ENCODE data around the gene FAM110D.

Gene FAM110D

GRCh38 chr1:26166719-26167281, 7.9 kb downstream of the FAM110D start:
- H3K36me3 ChIP-seq (ENCODE audit: control insufficient read depth, insufficient read depth, low read length): no peaks in the 10 kb centered on the region
- H3K9me3 ChIP-seq (ENCODE audit: control insufficient read depth, low read length): no peaks in the 10 kb centered on the region
- H3K4me1 ChIP-seq (ENCODE audit: control insufficient read depth, insufficient read depth, low read length, poor library complexity, severe bottlenecking): peaks cover 22% of the 10 kb centered on the region
- no peak overlapping the region for H3K4me3 ChIP-seq (ENCODE audit: extremely low read depth, insufficient read depth, low read length, poor library complexity, severe bottlenecking)
- 79 to 93% methylated on average over 2 to 4 of the region's 4 CpGs for WGBS, 2 experiments (ENCODE audit: insufficient coverage in 2 of 2)
- no peak overlapping the region for H3K27ac ChIP-seq (ENCODE audit: low read depth, low read length, severe bottlenecking)

GRCh38 chr1:26168410-26169197, 9.7 kb downstream of the FAM110D start, which contains the start of gene C1orf232:
Gene C1orf232 (minus strand): TSS chr1:26168963. CDS start chr1:26168499, 464 bp downstream.
- H3K4me3 ChIP-seq (ENCODE audit: extremely low read depth, insufficient read depth, low read length, poor library complexity, severe bottlenecking): peak within 1 kb of the TSS; percentile 74
- H3K4me1 ChIP-seq (ENCODE audit: control insufficient read depth, insufficient read depth, low read length, poor library complexity, severe bottlenecking): peaks cover 22% of the 10 kb centered on the region
- H3K9me3 ChIP-seq (ENCODE audit: control insufficient read depth, low read length): no peaks in the 10 kb centered on the region
- peak within 1 kb of the TSS; percentile 77 for H3K27ac ChIP-seq (ENCODE audit: low read depth, low read length, severe bottlenecking)
- 67 to 79% methylated on average over 4 to 5 of the region's 5 CpGs for WGBS, 2 experiments (ENCODE audit: insufficient coverage in 2 of 2)
- H3K36me3 ChIP-seq (ENCODE audit: control insufficient read depth, insufficient read depth, low read length): no peaks in the 10 kb centered on the region

- Histone ChIP-seq H3K9me3 (ENCODE audit: control insufficient read depth, low read length) (no peaks in the 10 kb centered on the region), H3K4me1 (ENCODE audit: control insufficient read depth, insufficient read depth, low read length, poor library complexity, severe bottlenecking) (peaks cover 22% of the 10 kb centered on the region), H3K36me3 (ENCODE audit: control insufficient read depth, insufficient read depth, low read length) (no peaks in the 10 kb centered on the region), H3K4me3 (ENCODE audit: extremely low read depth, insufficient read depth, low read length, poor library complexity, severe bottlenecking) (no peak overlapping the region), H3K27ac (ENCODE audit: low read depth, low read length, severe bottlenecking) (peak overlapping the region; percentile 12)
- WGBS, 2 experiments (ENCODE audit: insufficient coverage in 2 of 2): 78% methylated on average over 1 of the region's 4 CpGs; no CpG with 5 or more reads in 1 of the 2 experiments
Measured at GRCh38 chr1:26169198-26169554, 10.3 kb downstream of the FAM110D start.

GRCh38 chr1:26169669-26170471, 11.0 kb downstream of the FAM110D start, which contains the start of gene ZNF593:
Gene ZNF593 (plus strand): TSS chr1:26169908. CDS start chr1:26169984, 76 bp downstream.
- 1% methylated on average over 39 to 67 of the region's 76 CpGs for WGBS, 2 experiments (ENCODE audit: insufficient coverage in 2 of 2)
- Histone ChIP-seq H3K4me1 (ENCODE audit: control insufficient read depth, insufficient read depth, low read length, poor library complexity, severe bottlenecking) (peaks cover 18% of the 10 kb centered on the region), H3K27ac (ENCODE audit: low read depth, low read length, severe bottlenecking) (peak within 1 kb of the TSS; percentile 77), H3K4me3 (ENCODE audit: extremely low read depth, insufficient read depth, low read length, poor library complexity, severe bottlenecking) (peak within 1 kb of the TSS; percentile 74), H3K36me3 (ENCODE audit: control insufficient read depth, insufficient read depth, low read length) (no peaks in the 10 kb centered on the region), H3K9me3 (ENCODE audit: control insufficient read depth, low read length) (no peaks in the 10 kb centered on the region)

- H3K27ac ChIP-seq (ENCODE audit: low read depth, low read length, severe bottlenecking): no peak overlapping the region
- no peaks in the 10 kb centered on the region for H3K9me3 ChIP-seq (ENCODE audit: control insufficient read depth, low read length)
- H3K4me3 ChIP-seq (ENCODE audit: extremely low read depth, insufficient read depth, low read length, poor library complexity, severe bottlenecking): peak overlapping the region; percentile 74
- peaks cover 13% of the 10 kb centered on the region for H3K4me1 ChIP-seq (ENCODE audit: control insufficient read depth, insufficient read depth, low read length, poor library complexity, severe bottlenecking)
- no peaks in the 10 kb centered on the region for H3K36me3 ChIP-seq (ENCODE audit: control insufficient read depth, insufficient read depth, low read length)
- 84 to 96% methylated on average over 7 to 9 of the region's 9 CpGs for WGBS, 2 experiments (ENCODE audit: insufficient coverage in 2 of 2)
Measured at GRCh38 chr1:26170472-26170821, 11.6 kb downstream of the FAM110D start.

GRCh38 chr1:26171084-26172072, 12.5 kb downstream of the FAM110D start, which contains the start of gene ZNF593OS:
Gene ZNF593OS (minus strand): TSS chr1:26171832. CDS start chr1:26171661, 171 bp downstream.
- Histone ChIP-seq H3K27ac (ENCODE audit: low read depth, low read length, severe bottlenecking) (no peak within 1 kb of the TSS), H3K9me3 (ENCODE audit: control insufficient read depth, low read length) (no peaks in the 10 kb centered on the region), H3K4me3 (ENCODE audit: extremely low read depth, insufficient read depth, low read length, poor library complexity, severe bottlenecking) (peak within 1 kb of the TSS; percentile 74), H3K4me1 (ENCODE audit: control insufficient read depth, insufficient read depth, low read length, poor library complexity, severe bottlenecking) (peaks cover 9% of the 10 kb centered on the region), H3K36me3 (ENCODE audit: control insufficient read depth, insufficient read depth, low read length) (no peaks in the 10 kb centered on the region)
- WGBS, 2 experiments (ENCODE audit: insufficient coverage in 2 of 2): 92 to 93% methylated on average over 26 of the region's 34 CpGs

- Histone ChIP-seq H3K27ac (ENCODE audit: low read depth, low read length, severe bottlenecking) (no peak overlapping the region), H3K4me1 (ENCODE audit: control insufficient read depth, insufficient read depth, low read length, poor library complexity, severe bottlenecking) (peaks cover 17% of the 10 kb centered on the region), H3K36me3 (ENCODE audit: control insufficient read depth, insufficient read depth, low read length) (no peaks in the 10 kb centered on the region), H3K4me3 (ENCODE audit: extremely low read depth, insufficient read depth, low read length, poor library complexity, severe bottlenecking) (no peak overlapping the region), H3K9me3 (ENCODE audit: control insufficient read depth, low read length) (no peaks in the 10 kb centered on the region)
- WGBS, 2 experiments (ENCODE audit: insufficient coverage in 2 of 2): 95 to 98% methylated on average over 2 to 3 of the region's 8 CpGs
Measured at GRCh38 chr1:26175346-26175745, 16.5 kb downstream of the FAM110D start.

- H3K4me1 ChIP-seq (ENCODE audit: control insufficient read depth, insufficient read depth, low read length, poor library complexity, severe bottlenecking): peaks cover 9% of the 10 kb centered on the region
- H3K36me3 ChIP-seq (ENCODE audit: control insufficient read depth, insufficient read depth, low read length): no peaks in the 10 kb centered on the region
- H3K27ac ChIP-seq (ENCODE audit: low read depth, low read length, severe bottlenecking): no peak within 1 kb of the TSS
- no peak within 1 kb of the TSS for H3K4me3 ChIP-seq (ENCODE audit: extremely low read depth, insufficient read depth, low read length, poor library complexity, severe bottlenecking)
- no peaks in the 10 kb centered on the region for H3K9me3 ChIP-seq (ENCODE audit: control insufficient read depth, low read length)
- 41 to 43% methylated on average over 18 to 21 of the region's 21 CpGs for WGBS, 2 experiments (ENCODE audit: insufficient coverage in 2 of 2)
Measured at GRCh38 chr1:26177182-26177684, 18.4 kb downstream of the FAM110D start, which contains the start of gene CNKSR1. Gene CNKSR1 (plus strand): TSS chr1:26177491. CDS start chr1:26177548, 57 bp downstream.

GRCh38 chr1:26180010-26180506, 21.2 kb downstream of the FAM110D start:
- Histone ChIP-seq H3K4me1 (ENCODE audit: control insufficient read depth, insufficient read depth, low read length, poor library complexity, severe bottlenecking) (peaks cover 9% of the 10 kb centered on the region), H3K4me3 (ENCODE audit: extremely low read depth, insufficient read depth, low read length, poor library complexity, severe bottlenecking) (no peak overlapping the region), H3K9me3 (ENCODE audit: control insufficient read depth, low read length) (no peaks in the 10 kb centered on the region), H3K36me3 (ENCODE audit: control insufficient read depth, insufficient read depth, low read length) (no peaks in the 10 kb centered on the region), H3K27ac (ENCODE audit: low read depth, low read length, severe bottlenecking) (no peak overlapping the region)
- 94% methylated on average over 2 to 3 of the region's 4 CpGs for WGBS, 2 experiments (ENCODE audit: insufficient coverage in 2 of 2)
